Smooth muscle cell of bladder (primary cell): Measurements from ENCODE around the gene DECR2. TPM values are rescaled to one million over a fixed set of nuclear protein-coding genes. Genes with fewer than 3 reads are reported as not detected.

Experiments used
- total RNA-seq: library from RNA; depleted of rRNA; stranded (reverse); fragments of >200 nt; gene quantifications from 2 replicates; pipeline ENCODE4 v1.2.3, GENCODE V29; 2014

DECR2 gene
- total RNA-seq: 9.9 and 11.4 TPM in 2 replicates

GRCh38 chr16:401468-402348, at the start of gene DECR2:
TSS of gene DECR2 (plus strand) at chr16:401885. CDS start at chr16:401964, 79 bp downstream.

GRCh38 chr16:352547-353403, 48.9 kb upstream of the DECR2 start, which contains the start of gene AXIN1:
TSS of gene AXIN1 (minus strand) at chr16:352723. CDS start at chr16:347025, 5,698 bp downstream.

DNA sequence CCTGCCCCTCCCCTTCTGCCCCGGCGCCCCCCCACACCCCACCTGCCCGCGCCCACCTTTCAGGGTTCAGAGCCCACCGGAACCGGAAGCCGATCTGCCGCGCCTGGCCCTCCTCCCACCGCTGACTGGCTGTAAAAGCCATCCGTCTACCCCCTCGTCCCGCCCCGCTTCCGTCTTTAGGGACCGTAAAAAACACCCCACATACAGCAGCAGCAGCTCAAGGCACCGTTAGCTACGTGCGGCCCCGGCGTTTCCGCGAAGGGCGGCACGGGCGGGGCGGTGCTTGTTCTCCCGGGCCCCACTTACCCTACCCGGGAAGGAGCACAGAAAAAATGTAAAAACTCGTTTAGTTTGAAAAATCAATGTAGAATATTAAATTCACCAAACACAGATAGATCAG, 31.2 kb upstream of the DECR2 start, which contains the start of gene MRPL28:
Gene MRPL28 (minus strand): TSS at position 96 of the 400 bp plus-strand sequence. CDS start 320 bp downstream, outside the sequence.

DNA sequence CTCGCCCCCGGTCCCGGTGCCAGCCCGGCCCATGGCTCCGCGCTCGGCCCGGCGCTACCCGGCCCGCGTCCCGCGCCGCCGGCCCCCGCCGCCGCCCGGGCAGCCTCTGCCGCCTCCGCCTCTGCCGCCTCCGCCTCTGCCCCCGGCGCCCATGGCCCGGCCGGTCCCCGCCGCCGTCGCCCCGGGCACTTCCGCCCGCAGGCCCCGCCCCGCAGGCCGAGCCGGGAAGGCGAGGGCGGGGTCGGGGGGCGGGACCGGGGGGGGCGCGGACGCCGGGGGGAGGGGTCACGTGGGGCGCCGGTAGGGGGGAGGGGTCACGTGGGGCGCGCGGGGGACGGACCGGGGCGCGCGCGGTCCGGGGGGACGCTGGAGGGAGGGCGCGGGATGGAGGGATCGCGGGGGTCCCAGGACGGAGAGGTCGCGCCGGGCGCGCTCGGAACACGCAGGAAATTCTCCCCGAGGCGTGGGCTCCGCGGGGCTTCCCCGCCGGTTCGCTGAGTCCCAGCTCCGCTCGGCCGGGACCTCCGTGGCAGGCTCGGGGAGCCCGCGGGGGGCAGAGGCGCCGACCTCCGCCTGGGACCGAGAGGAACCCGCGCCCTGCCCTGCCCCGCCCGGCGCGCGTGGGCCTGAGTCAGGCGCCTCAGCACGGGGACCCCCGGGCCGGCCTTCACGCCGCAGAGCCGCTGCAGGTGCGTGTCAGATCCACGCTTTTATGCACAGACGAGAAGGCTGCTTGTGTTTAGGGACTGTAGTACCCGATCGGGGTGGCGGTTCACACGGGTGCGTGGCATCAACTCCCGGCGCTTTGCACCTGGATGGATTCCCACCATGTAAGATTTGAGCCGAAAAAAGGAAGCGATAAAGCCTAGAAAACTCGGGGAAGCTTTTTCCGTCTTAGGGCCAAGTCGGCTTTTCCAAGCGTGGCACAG, 19.6 kb upstream of the DECR2 start, which contains the start of gene PGAP6:
Gene PGAP6 (minus strand): TSS at position 190 of the 929 bp plus-strand sequence. CDS start 157 bp downstream, at position 33.

DNA sequence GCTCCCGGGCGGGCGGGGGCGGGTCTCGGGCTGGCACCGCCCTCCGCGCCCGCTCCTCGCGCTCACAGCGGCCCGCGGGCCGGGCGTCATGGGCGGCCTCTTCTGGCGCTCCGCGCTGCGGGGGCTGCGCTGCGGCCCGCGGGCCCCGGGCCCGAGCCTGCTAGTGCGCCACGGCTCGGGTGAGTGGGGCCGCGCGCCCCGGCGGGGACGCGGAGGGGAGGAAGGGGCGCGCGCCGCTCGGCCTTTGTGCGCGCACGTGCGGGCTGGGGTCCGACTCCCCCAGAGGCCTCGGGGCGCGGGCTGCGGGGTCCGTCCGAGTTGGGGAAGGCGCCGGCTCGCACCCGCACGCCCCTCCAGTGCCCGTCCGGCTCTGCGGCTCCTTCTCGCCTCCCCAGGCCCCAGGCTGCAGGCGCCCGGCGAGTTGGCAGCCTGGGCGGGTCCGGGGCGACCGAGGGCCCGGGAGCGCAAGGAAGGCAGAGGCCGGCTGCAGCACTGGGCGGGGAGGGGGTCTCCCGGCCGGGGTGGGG, 4.5 kb upstream of the DECR2 start, which contains the start of gene NME4:
Gene NME4 (plus strand): TSS at position 65 of the 527 bp plus-strand sequence. CDS start 24 bp downstream, at position 89.

GRCh38 chr16:425082-425718, 23.5 kb downstream of the DECR2 start, which contains the start of gene RAB11FIP3:
TSS of gene RAB11FIP3 (plus strand) at chr16:425649. CDS start at chr16:426007, 358 bp downstream.

Other genes starting within 250 kb of the DECR2 start
- gene HBZ, start 249.2 kb upstream of the DECR2 start, total RNA-seq: not detected in 2 replicates
- gene HBM, start 235.9 kb upstream of the DECR2 start, total RNA-seq: not detected in 2 replicates
- not detected in 2 replicates for gene HBA2, start 229.0 kb upstream of the DECR2 start, total RNA-seq
- not detected in 2 replicates for gene HBA1, start 225.2 kb upstream of the DECR2 start, total RNA-seq
- gene HBQ1, start 221.4 kb upstream of the DECR2 start, total RNA-seq: not detected in 2 replicates
- 29.2 and 29.5 TPM in 2 replicates for gene LUC7L, start 172.4 kb upstream of the DECR2 start, total RNA-seq
- gene FAM234A, start 167.1 kb upstream of the DECR2 start, total RNA-seq: 50.6 and 51.9 TPM in 2 replicates
- gene RGS11, start 125.9 kb upstream of the DECR2 start, total RNA-seq: 1.1 and 3.7 TPM in 2 replicates
- gene ARHGDIG, start 121.3 kb upstream of the DECR2 start, total RNA-seq: 0.28 and 1.8 TPM in 2 replicates
- 0.37 TPM in 1 of 2 replicates, not detected in the other for gene PDIA2, start 118.7 kb upstream of the DECR2 start, total RNA-seq
- 15.2 and 19.0 TPM in 2 replicates for gene AXIN1, start 49.2 kb upstream of the DECR2 start, total RNA-seq
- 72.5 and 89.0 TPM in 2 replicates for gene MRPL28, start 31.3 kb upstream of the DECR2 start, total RNA-seq
- gene PGAP6, start 19.9 kb upstream of the DECR2 start, total RNA-seq: 59.2 and 66.6 TPM in 2 replicates
- gene NME4, start 4.7 kb upstream of the DECR2 start, total RNA-seq: 69.0 and 73.0 TPM in 2 replicates
- 14.2 and 23.1 TPM in 2 replicates for gene RAB11FIP3, start 23.8 kb downstream of the DECR2 start, total RNA-seq
- gene CAPN15, start 125.8 kb downstream of the DECR2 start, total RNA-seq: 10.5 and 16.8 TPM in 2 replicates
- gene PRR35, start 158.5 kb downstream of the DECR2 start, total RNA-seq: not detected in 2 replicates
- 1.3 and 1.4 TPM in 2 replicates for gene NHLRC4, start 165.1 kb downstream of the DECR2 start, total RNA-seq
- gene PIGQ, start 168.1 kb downstream of the DECR2 start, total RNA-seq: 14.8 and 21.6 TPM in 2 replicates
- 7.8 and 10.5 TPM in 2 replicates for gene RAB40C, start 188.2 kb downstream of the DECR2 start, total RNA-seq
- gene WFIKKN1, start 229.1 kb downstream of the DECR2 start, total RNA-seq: 0.14 and 0.18 TPM in 2 replicates
- gene METTL26, start 234.4 kb downstream of the DECR2 start, total RNA-seq: 75.1 and 95.4 TPM in 2 replicates
- 15.2 and 23.0 TPM in 2 replicates for gene MCRIP2, start 239.9 kb downstream of the DECR2 start, total RNA-seq
- gene WDR90, start 247.5 kb downstream of the DECR2 start, total RNA-seq: 4.6 and 8.7 TPM in 2 replicates